Kidney capillary endothelial cell (primary cell): ENCODE results near the gene TINAG.
"Not testable (repeated sequence)": the region's sequence is repeated elsewhere in the genome, so short reads cannot be mapped to it uniquely, and the experiment has no call there.

Experiments
- DNase-seq: peaks from one replicate; pipeline ENCODE4 v3.0.0-alpha.2; 2018; ENCODE audit warnings: low spot score

The TINAG gene

GRCh38 chr6:54307439-54307910 is 766 bp upstream of the TINAG start:
- no peak for DNase-seq

- DNase-seq = no peak
These were observed 710 bp downstream of the TINAG start for GRCh38 chr6:54308986-54309315.

- DNase-seq = no peak
These were observed 2.3 kb downstream of the TINAG start for GRCh38 chr6:54310377-54311152.

- no peak for DNase-seq
These were observed 7.4 kb downstream of the TINAG start for GRCh38 chr6:54315656-54316055.

DNA sequence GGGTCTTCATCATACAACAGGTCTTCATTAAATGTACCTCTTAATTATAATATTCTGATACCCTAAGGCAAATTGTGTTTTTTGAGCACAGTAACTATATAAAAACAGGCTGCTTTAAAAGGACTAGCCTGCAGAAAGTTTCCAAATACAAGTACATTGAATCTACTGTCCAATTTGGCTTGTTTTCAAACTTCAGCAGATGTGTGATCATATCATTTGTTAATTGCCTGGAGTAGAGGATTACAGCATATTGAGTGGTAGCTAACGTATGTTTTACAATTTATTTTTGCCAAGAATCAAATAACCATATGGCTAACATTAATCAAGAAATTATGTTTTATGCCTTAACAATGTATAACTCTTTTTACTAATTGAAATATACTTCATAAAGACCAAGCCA is 12.6 kb downstream of the TINAG start:
- no peak for DNase-seq

DNA sequence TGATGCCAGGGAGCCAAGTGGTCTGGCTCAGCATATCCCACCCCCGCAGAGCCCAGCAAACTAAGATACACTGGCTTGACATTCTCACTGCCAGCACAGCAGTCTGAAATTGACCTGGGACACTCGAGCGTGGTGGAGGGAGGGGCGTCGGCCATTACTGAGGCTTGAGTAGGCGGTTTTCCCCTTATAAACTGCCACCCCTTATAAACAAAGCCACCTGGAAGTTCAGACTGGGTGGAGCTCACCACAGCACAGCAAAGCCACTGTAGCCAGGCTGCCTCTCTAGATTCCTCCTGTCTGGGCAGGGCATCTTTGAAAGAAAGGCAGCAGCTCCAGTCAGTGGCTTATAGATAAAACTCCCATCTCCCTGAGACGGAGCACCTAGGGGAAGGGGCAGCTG is 19.4 kb downstream of the TINAG start:
- DNase-seq = no peak

DNA sequence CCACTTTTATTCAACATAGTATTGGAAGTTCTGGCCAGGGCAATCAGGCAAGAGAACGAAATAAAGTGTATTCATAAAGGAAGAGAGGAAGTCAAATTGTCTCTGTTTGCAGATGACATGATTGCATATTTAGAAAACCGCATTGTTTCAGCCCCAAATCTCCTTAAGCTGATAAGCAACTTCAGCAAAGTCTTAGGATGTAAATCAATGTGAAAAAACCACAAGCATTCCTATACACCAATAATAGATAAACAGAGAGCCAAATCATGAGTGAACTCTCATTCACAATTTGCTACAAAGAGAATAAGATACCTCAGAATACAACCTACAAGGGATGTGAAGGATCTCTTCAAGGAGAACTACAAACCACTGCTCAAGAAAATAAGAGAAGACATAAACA is 23.3 kb downstream of the TINAG start:
- not testable (repeated sequence) for DNase-seq

GRCh38 chr6:54335871-54336270 is 27.6 kb downstream of the TINAG start:
- peak; percentile 96 for DNase-seq

- no peak for DNase-seq
These were observed 45.7 kb downstream of the TINAG start for GRCh38 chr6:54353975-54354374.

DNA sequence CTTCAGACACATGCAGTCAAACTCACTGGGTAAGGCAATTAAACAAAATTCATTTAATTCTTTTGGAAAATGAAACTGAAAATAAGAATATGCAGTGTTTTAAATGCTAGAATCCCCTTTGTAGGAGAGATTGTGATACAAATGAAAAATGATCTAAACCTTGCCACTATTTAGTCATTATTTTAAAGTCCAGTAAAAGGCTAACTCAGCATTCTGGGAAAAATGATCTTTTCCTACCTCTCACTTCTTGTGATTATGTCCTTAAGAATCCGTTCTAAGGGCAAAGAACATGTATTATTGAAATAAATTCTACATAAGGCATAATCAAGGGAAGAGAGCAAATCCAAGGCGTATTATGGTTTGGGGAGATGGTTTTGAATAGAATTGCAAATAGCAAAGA is 46.4 kb downstream of the TINAG start:
- no peak for DNase-seq

DNA sequence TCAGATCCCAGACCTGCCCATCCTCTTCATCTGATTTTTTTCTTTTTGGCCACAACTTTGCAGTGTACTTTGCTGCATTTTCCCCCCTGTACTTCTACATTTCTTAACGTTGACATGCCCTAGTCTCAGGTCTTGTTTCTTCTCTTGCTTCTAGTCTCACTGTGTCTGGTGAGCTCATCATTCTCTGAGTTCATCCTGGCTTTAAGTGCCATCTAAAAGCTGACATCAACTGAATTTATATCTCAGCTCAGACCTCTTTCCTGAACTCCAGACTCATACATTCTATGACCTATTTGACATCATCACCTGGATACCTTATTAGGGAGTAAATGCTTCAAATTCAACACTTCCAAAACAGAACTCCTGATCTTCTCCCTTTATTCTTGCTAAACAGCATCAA is 48.9 kb downstream of the TINAG start:
- DNase-seq = no peak

- no peak for DNase-seq
These were observed 52.9 kb downstream of the TINAG start for GRCh38 chr6:54361188-54361587.

DNA sequence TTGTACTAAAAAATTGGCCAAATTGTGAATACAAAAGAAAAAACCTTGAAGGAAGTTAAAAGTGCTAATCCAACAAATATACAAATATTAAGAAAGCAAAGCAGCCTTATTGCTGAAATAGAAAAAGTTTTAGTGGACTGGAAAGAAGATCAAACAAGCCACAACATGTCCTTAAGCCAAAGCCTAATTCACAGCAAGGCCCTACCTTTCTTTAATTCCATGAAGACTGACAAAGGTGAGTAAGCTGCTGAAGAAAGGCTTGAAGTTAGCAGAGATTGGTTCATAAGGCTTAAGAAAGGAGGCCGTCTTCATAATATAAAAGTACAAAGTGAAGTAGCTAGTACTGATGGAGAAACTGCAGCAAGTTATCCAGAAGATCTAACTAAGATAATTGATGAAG is 53.5 kb downstream of the TINAG start:
- no peak for DNase-seq

GRCh38 chr6:54366667-54367327 is 58.6 kb downstream of the TINAG start:
- peak; percentile 14 for DNase-seq

- no peak for DNase-seq
These were observed 69.5 kb downstream of the TINAG start for GRCh38 chr6:54377776-54378175.

DNA sequence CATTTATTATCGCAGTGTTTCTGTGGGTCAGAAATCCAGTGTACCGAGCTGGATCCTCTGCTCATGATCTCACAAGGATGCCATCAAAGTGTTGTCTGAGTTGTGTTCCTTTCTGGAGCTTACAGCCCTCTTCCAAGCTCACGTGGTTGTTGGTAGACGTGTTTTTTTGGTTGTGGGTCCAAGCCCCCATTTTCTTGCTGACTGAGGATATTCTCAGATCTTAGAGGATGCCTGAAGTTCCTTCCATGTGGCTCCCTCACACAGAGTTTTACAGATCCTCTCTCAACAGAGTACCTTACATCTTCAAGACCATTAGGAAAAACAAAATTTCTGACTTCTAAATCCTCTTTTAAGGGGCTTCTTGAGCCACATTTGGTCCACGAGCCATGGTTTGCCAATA is 78.1 kb downstream of the TINAG start:
- no peak for DNase-seq

DNA sequence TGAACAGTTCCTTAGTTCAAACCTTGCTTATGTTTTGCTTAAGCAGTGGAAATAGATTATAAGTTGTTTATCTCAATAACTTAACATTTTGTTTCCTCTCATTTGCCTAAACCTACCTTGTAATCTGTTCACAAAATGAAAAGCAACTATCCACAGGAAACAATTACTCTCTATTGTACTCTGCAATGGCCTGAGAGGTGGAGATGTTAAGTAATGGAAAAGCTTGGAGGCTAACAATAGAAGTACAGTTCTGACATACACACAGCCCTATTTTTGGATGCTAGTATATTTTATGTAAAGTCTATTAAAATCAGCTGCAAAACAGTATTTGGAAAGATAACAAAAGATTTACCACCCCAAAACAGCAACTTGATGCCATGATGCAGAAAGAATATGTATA is 82.1 kb downstream of the TINAG start:
- no peak for DNase-seq

DNA sequence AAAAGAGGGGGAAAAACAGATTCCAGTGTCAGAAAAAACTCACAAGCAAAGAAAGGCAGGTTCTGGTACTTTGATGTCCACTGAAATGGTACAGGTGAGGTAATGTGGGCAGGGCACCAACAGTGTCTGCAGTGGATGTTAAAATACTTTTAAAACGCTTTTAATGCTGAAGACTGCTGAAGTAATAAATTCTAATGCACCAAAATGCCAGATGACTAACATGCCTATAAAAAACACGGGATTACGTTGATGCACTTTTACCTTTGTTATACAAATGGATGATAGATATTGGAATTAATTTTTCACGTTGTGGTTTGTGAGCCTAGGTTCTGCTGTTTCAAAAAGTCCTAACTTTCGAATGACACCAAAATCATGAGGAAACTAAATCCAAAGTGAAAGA is 83.3 kb downstream of the TINAG start:
- no peak for DNase-seq

DNA sequence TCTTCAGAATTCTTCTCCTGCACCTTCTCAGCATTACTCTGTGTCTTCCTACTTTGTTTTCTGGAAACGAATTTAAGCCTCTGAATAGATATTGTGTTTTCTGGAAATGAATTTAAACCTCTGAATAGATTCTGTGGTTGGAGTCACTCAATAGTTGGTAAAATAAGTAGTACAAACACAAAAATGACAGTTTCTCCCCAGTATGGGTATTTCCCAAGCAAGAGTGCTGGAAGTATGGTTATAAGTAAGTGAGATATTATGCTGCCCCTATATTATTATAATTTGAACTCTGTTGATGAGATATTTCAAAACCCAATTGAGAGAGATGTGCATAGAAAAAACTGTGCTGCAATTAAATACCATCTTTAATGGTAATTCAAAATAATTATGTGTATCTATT is 94.9 kb downstream of the TINAG start:
- no peak for DNase-seq

DNA sequence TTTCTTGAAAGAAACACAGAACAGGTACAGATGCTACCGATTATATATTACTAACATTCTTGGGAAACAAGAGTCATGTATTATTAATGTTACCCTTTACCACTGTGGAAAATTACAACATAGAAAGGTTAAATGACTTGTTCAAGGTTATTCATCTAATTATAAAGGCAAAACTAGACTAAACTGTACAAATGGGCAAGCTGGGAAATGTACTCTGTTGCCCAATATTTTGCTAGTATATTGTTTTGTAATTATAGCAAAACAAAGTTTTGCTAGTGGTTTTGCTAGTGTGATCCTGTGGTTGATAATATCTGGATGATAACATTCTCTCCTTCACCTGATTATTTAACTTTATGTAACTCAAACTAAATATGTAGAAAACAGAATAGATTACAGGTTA is 96.5 kb downstream of the TINAG start:
- DNase-seq = no peak

DNA sequence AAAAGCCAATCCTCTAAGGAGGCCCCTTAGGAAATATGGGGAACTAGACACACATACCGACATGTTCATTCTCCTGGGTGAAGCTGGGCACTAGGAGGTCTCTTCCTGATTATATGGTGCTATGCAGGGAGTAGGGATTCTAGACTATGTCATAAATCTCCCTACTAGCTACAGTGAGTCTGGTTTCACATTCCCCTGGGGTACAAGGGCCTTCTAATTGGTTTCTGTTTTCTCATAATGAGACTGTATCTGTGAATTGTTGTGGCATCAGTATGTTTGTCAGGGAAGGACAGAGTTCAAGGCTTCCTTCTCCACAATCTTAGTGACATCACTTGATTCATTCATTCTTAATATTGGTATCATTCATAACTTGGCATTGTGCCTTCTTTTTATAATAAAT is 103.5 kb downstream of the TINAG start:
- no peak for DNase-seq

DNA sequence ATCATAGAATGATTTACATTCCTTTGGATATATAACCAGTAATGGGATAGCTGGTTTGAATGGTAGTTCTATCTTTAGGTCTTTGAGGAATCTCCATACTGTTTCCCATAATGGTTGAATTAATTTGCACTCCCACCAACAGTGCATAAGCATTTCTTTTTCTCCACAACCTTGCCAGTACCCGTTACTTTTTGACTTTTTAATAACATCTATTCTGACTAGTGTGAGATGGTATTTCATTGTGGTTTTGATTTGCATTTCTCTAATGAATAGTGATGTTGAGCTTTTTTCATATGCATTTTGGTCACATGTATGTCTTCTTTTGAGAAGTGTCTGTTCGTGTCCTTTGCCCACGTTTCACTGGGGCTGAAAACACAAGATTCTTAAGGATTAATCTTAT is 107.3 kb downstream of the TINAG start:
- no peak for DNase-seq

DNA sequence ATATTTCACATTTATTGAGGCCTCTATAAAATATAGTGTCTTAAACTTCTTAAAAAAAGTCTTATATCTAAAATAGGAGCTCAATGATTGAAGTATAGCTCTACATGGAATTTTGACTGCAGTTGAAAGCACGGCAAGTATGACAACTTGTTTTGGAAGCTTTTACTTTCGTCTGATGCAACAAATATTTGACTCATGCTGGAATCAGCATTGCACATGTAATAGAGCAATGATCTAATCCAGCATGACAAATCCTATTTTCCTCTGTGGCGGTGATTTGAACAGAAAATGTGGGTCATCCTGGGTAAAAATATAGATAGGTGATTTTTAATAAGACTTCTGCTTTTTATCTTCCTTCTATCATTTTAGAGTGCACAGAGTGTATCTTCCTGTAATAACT is 111.6 kb downstream of the TINAG start:
- DNase-seq = peak; percentile 45

GRCh38 chr6:54426995-54427394 is 118.8 kb downstream of the TINAG start:
- DNase-seq = no peak
